Epidermal melanocyte (primary cell): ENCODE measurements around the gene SLC26A4.
"Not testable (repeated sequence)": the region's sequence is repeated elsewhere in the genome, so short reads cannot be mapped to it uniquely, and the experiment has no call there.

Experiments
- DNase-seq: peaks from one replicate; pipeline ENCODE4 v3.0.0; 2011; ENCODE audit warnings: low spot score; ENCODE audit not compliant: insufficient read length

SLC26A4 gene

GRCh38 chr7:107660381-107661080, at the start of gene SLC26A4:
SLC26A4 (plus strand) TSS chr7:107660828; CDS start chr7:107661642, 814 bp downstream.
- DNase-seq, result no peak

GRCh38 chr7:107613439-107613838, 47.2 kb upstream of the SLC26A4 start:
- DNase-seq, result no peak

DNA sequence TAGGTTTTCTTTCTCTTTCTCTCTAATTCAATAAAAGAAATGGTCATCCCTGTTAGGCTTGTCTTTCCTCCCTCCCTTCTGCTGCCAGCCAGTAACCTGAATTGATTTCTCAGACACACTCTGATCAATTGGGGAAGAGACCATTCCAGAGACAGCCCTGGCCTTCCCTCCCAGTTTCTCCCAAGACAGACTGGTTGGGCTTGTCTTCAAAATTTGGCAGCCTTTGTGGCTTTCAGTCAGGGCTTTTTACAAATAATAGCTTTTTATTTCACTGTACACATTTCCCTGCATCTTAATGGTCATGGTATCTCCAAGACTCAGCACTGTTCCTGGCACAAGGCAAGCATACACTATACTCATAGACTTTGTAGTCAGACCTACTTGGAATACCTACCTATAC, 46.7 kb upstream of the SLC26A4 start:
- no peak for DNase-seq

- DNase-seq, result no peak
Measured at GRCh38 chr7:107614425-107614824, 46.2 kb upstream of the SLC26A4 start.

DNA sequence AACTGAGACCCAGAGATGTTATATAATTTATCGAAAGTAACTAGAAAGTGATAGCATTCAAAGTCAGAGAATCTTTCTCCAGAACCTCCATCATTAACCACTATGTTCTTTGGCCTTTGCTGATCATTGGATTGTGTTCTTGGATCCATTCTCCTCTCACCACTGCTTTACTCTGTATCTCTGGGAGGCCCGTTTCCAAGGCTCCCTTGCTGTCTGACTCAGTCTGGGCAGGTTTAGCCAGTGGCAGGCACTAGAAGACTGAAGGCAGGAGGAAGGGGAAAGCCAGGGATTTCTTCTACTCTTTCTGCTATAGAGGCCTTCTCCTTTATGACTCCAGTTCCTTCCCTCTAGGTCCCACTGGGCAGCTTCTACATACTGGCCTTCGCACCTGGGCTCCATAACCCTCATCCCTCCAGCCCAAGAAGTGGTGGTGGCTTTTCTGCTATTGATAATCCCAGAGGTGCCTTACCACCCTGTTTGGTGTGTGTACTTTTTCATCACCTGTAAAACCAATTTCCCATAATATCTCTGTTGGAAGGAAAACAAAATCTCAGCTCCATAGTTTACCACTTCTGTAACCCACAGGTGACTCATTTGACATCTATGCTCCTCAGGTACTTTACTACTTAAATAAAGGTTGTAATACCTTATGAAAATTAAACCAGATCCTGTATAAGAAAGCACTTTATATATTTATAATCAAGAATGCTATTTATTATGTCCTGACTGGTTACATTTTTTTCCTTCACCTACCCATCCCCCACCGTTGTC, 44.5 kb upstream of the SLC26A4 start:
- no peak for DNase-seq

DNA sequence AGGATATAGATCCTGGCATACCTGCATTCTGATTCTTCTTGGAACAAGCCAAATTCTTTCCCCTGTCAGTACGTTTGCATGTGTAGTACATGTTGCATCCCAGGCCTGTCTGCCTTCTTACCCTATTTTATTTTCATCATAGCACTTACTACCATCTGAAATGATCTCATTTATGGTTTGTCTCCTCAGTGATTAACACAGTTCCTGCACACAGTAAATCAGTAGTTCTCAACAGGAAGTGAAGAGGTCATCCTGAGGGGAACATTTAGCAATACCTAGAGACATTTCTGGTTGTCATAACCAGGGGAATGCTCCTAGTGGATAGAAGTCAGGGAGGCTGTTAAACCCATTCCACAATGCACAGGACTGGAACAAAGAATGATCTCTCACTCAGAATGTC, 38.2 kb upstream of the SLC26A4 start:
- no peak for DNase-seq

DNA sequence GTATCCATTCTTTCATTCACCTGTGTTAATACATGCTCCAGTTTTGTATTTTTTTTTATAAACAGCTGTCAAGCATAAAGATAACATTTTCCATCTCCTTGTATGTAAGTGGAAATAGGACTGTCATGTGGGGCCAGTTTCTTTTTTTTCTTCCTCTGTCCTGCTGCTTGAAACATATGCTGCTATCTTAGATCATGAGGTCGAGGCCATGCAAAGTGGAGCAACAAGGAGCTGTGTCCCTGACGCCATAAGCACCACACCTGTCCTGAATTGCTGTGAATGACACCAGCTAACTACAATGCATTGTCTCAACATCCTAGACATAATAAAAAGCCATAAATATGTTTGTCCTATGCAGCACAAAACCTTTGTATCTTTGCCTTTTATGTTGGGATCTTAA, 37.7 kb upstream of the SLC26A4 start:
- DNase-seq, result no peak

DNA sequence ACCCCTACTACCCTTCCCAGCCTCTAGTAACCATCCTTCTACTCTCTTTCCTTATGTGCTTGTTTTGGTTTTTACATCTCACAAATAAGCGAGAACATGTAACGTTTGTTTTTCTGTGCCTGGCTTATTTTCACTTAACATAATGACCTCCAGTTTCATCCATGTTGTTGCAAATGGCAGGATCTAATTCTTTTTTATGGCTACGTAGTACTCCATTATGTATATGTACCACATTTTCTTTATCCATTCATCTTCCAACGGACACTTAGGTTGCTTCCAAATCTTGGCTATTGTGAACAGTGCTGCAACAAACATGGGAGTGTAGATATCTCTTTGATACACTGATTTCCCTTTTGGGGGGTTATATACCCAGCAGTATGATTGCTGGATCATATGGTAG, 33.6 kb upstream of the SLC26A4 start:
- no peak for DNase-seq

GRCh38 chr7:107628461-107629064, 32.1 kb upstream of the SLC26A4 start:
- DNase-seq, result no peak

GRCh38 chr7:107630342-107630741, 30.3 kb upstream of the SLC26A4 start:
- no peak for DNase-seq

DNA sequence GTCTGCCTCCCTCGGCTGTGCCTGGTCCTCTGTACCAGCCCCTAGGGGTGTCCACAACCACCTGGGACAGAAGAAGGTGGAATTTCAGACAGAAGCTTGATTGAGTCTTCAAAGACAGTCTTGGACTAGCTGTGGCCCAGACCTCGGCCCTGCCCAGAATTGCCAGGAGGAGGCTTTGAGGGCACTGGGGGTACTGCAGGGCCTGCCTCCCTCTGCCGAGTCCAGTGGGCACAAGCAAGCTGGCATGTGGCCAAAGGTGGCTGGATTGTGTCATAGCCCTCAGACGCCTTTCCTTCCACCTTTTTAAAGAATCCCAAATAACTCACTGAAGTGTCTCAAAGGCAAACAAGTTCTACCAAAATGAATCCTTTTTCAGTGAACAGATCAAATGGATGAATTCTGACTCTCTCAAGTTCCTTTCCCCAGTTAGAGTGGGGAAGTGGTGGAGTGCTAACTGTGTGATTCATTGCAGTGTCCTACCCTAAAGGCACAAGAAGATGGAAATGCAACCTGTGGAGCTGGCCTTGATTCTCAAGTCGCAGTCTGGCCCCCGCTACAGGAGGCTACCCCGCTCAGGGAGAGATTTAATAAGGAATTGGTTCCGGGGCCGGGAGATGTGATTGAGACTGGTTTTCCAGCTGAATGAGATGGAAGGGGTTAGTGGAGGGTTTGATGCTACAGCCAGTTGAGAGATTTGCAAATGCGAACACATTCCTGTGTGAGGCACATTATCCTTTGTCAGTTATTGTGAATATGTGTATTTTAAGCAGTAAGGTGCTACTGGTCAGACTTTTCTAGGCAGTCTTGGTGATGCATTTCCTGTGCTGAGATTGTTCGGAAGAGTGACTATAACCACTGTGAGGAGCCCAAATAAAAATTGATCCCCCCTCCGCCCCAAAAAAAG, 28.8 kb upstream of the SLC26A4 start:
- no peak for DNase-seq

- DNase-seq, result no peak
Measured at GRCh38 chr7:107632492-107632865, 28.1 kb upstream of the SLC26A4 start.

DNA sequence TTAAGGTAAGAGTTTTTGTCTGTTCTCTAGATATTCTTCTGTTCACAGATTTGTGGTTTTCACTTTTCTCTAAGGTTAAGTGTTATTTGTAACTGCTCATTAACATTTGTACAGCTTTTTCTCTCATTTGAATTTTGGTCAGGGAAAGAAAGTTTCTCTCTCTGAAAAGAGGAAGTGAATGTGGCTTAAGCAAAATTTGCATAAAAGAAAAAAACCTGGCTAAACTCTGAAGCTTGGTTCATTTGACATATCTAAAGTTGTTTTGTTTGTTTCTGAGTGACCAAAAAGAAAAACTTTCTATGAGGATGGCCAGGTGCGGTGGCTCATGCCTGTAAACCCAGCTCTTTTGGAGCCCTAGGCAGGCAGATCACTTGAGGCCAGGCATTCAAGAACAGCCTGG, 22.0 kb upstream of the SLC26A4 start:
- no peak for DNase-seq

DNA sequence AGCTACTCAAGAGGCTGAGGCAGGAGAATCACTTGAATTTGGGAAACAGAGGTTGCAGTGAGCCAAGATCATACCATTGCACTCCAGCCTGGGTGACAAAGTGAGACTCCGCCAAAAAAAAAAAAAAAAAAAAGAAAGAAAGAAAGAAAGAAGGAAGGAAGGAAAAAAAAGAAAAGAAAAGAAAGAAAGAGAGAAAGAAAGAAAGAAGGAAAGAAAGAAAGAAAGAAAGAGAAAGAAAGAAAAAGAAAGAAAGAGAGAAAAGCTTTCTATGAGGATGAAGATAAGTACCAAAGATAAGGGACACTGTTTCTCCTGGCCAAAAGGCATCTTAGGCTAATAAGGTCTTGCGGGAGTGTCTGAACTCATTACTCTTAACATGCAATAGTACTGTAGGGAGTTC, 21.6 kb upstream of the SLC26A4 start:
- DNase-seq, result not testable (repeated sequence)

DNA sequence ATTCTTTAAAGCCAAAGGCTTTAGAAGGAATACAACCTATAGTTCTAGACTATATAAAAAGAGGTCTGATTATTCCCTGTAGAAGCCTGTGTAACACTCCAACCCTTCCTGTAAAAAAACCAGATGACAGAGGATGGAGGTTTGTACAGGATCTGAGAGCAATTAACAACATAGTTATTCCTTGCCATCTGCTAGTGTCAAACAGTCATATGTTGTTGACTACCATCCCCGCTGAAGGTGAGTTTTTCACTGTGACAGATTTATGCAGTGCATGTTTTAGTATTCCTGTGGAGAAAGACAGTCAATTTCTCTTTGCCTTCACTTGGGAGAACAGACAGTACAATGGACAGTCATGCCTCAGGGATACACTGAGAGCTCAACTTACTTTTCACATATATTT, 19.0 kb upstream of the SLC26A4 start:
- no peak for DNase-seq

- DNase-seq, result no peak
Measured at GRCh38 chr7:107642501-107642900, 18.1 kb upstream of the SLC26A4 start.

GRCh38 chr7:107643407-107643806, 17.2 kb upstream of the SLC26A4 start:
- DNase-seq, result no peak

DNA sequence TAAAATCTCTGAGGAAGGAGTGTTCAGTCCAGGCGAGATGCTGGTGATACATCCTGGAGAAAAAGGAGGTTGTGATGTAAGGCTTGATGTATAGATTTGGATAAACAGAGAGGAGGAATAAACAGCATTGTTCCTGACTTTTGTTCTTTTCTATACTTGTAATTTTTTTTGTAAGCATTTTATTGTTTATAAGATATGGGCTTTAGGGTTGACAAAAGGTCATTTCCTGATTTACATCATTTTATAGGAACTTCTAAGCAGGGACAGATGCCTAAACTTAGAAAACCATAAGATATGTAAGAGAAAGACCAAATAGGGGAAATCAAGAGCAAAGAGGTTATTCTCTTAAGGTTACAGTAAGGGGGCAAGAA, 16.7 kb upstream of the SLC26A4 start:
- no peak for DNase-seq

GRCh38 chr7:107644309-107644974, 16.2 kb upstream of the SLC26A4 start:
- DNase-seq, result no peak

GRCh38 chr7:107652642-107653041, 8.0 kb upstream of the SLC26A4 start:
- no peak for DNase-seq

GRCh38 chr7:107658467-107658866, 2.2 kb upstream of the SLC26A4 start:
- DNase-seq, result no peak
